NT2/D1 (cell line): ENCODE measurements around the gene ADGRG3.
"Not testable (repeated sequence)": the region's sequence is repeated elsewhere in the genome, so short reads cannot be mapped to it uniquely, and the experiment has no call there.

Experiments
- DNase-seq: peaks from one replicate; pipeline ENCODE4 v3.0.0-alpha.2; 2011; ENCODE audit warnings: low read depth, low spot score
- H3K27me3 ChIP-seq: 2 replicates; pipeline ENCODE4 v1.6.0; 2011; ENCODE audit warnings: mild to moderate bottlenecking; ENCODE audit not compliant: insufficient read length, insufficient read depth
- H3K36me3 ChIP-seq: 2 replicates; pipeline ENCODE4 v1.6.1; 2011; ENCODE audit warnings: mild to moderate bottlenecking, low read length, mixed read lengths; ENCODE audit not compliant: insufficient read depth, insufficient read length
- H3K4me1 ChIP-seq: 2 replicates; pipeline ENCODE4 v1.5.1; 2011; ENCODE audit not compliant: insufficient read depth, insufficient read length
- H3K4me3 ChIP-seq: 2 replicates; pipeline ENCODE4 v1.5.1; 2011; ENCODE audit warnings: low read depth; ENCODE audit not compliant: insufficient read length
- H3K9ac ChIP-seq: 2 replicates; pipeline ENCODE4 v1.6.0; 2011; ENCODE audit warnings: low read depth; ENCODE audit not compliant: insufficient read length
- H3K9me3 ChIP-seq: 2 replicates; pipeline ENCODE4 v1.5.1; 2011; ENCODE audit warnings: mild to moderate bottlenecking, low read length; ENCODE audit not compliant: insufficient read depth
- SUZ12 ChIP-seq: IDR thresholded peaks from 2 replicates; pipeline ENCODE4 v1.6.1; 2011; ENCODE audit not compliant: insufficient read length, insufficient read depth; ENCODE audit errors: extremely low read depth
- YY1 ChIP-seq: IDR thresholded peaks from 2 replicates; pipeline ENCODE4 v1.6.1; 2011; ENCODE audit not compliant: insufficient read length, insufficient read depth
- ZNF274 ChIP-seq: IDR thresholded peaks from 2 replicates; pipeline ENCODE4 v1.6.1; 2011; ENCODE audit warnings: mild to moderate bottlenecking, low read depth, low read length

Gene ADGRG3

DNA sequence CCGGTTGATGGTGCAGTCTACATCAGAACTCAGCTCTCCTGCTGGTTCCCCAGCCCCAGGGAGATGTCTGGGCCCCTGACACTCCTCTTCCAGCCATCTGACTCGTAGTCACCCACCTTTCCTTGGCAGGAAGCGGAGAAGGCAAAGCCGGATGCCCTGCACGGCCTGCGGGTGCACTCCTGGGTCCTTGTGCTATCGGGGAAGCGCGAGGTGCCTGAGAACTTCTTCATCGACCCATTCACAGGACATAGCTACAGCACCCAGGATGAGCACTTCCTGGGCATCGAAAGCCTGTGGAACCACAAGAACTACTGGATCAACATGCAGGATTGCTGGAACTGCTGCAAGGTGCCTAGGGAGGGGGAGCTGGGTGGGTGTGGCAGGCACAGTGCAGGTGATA, 39.2 kb downstream of the ADGRG3 start:
- Histone ChIP-seq H3K4me1 (peaks cover 2% of the 10 kb centered on the region), H3K9me3 (no peaks in the 10 kb centered on the region), H3K27me3 (no peaks in the 10 kb centered on the region), H3K36me3 (no peaks in the 10 kb centered on the region), H3K9ac (no peak overlapping the region), H3K4me3 (no peak overlapping the region)
- TF ChIP-seq SUZ12 (no peak), ZNF274 (no peak), YY1 (no peak)
- no peak for DNase-seq

DNA sequence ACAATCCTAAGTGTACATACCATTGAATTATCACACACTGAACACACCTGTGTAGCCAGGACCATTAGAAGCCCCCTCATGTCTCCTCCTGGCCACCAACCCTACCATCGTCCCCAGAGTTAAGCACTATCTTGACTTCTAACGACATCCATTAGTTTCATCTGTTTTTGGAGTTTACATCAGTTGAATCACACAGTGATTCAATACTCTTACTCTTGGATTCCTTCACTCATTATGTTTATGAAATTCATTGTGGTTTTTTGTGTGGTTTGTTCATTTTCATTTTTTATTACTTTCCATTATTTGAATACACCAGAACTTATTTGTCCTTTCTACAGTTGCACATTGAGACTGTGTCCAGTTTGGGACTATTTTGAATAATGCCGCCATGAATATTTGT, 40.1 kb downstream of the ADGRG3 start:
- no peak overlapping the region for H3K4me3 ChIP-seq
- no peaks in the 10 kb centered on the region for H3K9me3 ChIP-seq
- TF ChIP-seq YY1 (no peak), ZNF274 (no peak), SUZ12 (no peak)
- no peak for DNase-seq
- peaks cover 2% of the 10 kb centered on the region for H3K4me1 ChIP-seq
- H3K27me3 ChIP-seq: no peaks in the 10 kb centered on the region
- H3K36me3 ChIP-seq: no peaks in the 10 kb centered on the region
- no peak overlapping the region for H3K9ac ChIP-seq

- H3K9me3 ChIP-seq: no peaks in the 10 kb centered on the region
- H3K4me1 ChIP-seq: peaks cover under 1% of the 10 kb centered on the region
- no peak overlapping the region for H3K4me3 ChIP-seq
- H3K36me3 ChIP-seq: no peaks in the 10 kb centered on the region
- TF ChIP-seq SUZ12 (no peak), YY1 (no peak), ZNF274 (no peak)
- no peak for DNase-seq
- H3K9ac ChIP-seq: no peak overlapping the region
- no peaks in the 10 kb centered on the region for H3K27me3 ChIP-seq
Measured at GRCh38 chr16:57709663-57710062, 41.6 kb downstream of the ADGRG3 start.

GRCh38 chr16:57711346-57711745, 43.2 kb downstream of the ADGRG3 start:
- Histone ChIP-seq H3K4me1 (no peaks in the 10 kb centered on the region), H3K9ac (no peak overlapping the region), H3K36me3 (no peaks in the 10 kb centered on the region), H3K27me3 (peaks cover 4% of the 10 kb centered on the region), H3K9me3 (no peaks in the 10 kb centered on the region), H3K4me3 (no peak overlapping the region)
- TF ChIP-seq ZNF274: no peak
- TF ChIP-seq SUZ12: no peak
- no peak for DNase-seq

DNA sequence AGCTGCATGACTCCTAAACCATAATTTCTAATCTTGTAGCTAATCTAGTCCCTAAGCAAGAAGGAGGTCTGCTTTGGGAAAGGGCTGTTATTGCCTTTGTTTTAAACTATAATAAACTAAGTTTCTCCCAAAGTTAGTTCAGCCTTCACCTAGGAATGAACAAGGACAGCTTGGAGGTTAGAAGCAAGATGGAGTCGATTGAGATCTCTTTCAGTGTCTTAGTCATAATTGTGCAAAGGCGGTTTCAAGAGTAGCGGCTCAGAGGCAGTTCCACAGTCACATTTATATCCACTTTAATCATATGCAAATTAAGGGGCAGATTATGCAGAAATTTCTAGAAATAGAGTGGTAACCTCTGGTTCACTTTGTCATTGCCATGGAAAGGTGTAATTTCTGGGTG, 43.9 kb downstream of the ADGRG3 start:
- Histone ChIP-seq H3K4me3 (no peak overlapping the region), H3K36me3 (no peaks in the 10 kb centered on the region), H3K9me3 (no peaks in the 10 kb centered on the region), H3K9ac (no peak overlapping the region), H3K27me3 (peaks cover 4% of the 10 kb centered on the region), H3K4me1 (no peaks in the 10 kb centered on the region)
- no peak for DNase-seq
- TF ChIP-seq SUZ12 (no peak), YY1 (no peak), ZNF274 (no peak)

DNA sequence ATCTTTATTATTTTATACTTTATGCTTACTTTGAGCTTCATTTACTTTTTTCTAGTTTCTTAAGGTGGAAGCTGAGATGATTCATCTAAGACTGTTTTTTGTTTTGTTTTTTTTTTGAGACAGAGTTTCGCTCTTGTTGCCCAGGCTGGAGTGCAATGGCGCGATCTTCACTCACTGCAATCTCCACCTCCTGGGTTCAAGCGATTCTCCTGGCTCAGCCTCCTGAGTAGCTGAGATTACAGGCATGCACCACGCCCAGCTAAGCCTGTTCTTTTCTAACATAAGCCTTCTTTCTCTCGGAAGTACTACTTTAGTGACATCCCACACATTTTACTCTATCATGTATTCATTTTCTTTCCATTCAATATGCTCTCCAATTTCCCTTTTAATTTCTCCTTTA, 44.5 kb downstream of the ADGRG3 start:
- H3K36me3 ChIP-seq, H3K4me3 ChIP-seq, H3K27me3 ChIP-seq, H3K9me3 ChIP-seq, H3K4me1 ChIP-seq, H3K9ac ChIP-seq, DNase-seq: not testable (repeated sequence)

DNA sequence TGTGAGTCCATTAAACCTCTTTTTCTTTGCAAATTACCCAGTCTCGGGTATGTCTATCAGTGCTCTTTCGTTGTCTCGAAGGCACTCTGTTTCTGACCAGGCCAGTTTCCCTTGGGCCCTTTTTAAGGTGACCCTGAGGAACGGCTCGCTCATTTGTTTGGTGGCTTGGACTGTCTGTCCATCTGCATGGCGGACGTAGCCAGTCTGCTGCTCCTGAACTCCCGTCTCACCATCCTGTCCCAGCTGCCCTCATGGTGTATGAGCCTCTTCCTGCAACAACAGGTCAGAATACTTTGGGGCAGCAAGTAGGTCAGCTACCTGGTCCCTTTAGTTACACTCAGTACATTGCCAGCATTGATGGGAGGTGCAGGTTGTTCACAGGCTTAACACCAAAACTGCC, 45.5 kb downstream of the ADGRG3 start:
- no peaks in the 10 kb centered on the region for H3K9me3 ChIP-seq
- TF ChIP-seq YY1 (no peak), SUZ12 (no peak), ZNF274 (no peak)
- no peak overlapping the region for H3K4me3 ChIP-seq
- H3K27me3 ChIP-seq: peaks cover 4% of the 10 kb centered on the region
- H3K36me3 ChIP-seq: no peaks in the 10 kb centered on the region
- H3K4me1 ChIP-seq: no peaks in the 10 kb centered on the region
- H3K9ac ChIP-seq: no peak overlapping the region
- DNase-seq: no peak

- Histone ChIP-seq H3K27me3 (peaks cover 4% of the 10 kb centered on the region), H3K4me1 (no peaks in the 10 kb centered on the region), H3K9me3 (no peaks in the 10 kb centered on the region), H3K9ac (no peak overlapping the region), H3K36me3 (no peaks in the 10 kb centered on the region), H3K4me3 (no peak overlapping the region)
- TF ChIP-seq SUZ12 (no peak), YY1 (no peak), ZNF274 (no peak)
- no peak for DNase-seq
Measured at GRCh38 chr16:57714047-57714446, 45.9 kb downstream of the ADGRG3 start.
